PC-9 (cell line): ENCODE data around the gene SIGMAR1.
"Not testable (repeated sequence)": the region's sequence is repeated elsewhere in the genome, so short reads cannot be mapped to it uniquely, and the experiment has no call there.

ENCODE experiments used
- EZH2 ChIP-seq: fragments of 200-600 bp; sonication (generic); IDR thresholded peaks from 2 replicates; pipeline ENCODE4 v1.8.0; 2017; ENCODE audit warnings: antibody characterized with exemption, low read depth
- TF ChIP-seq, protein P1 (sequence below): fragments of 200-600 bp; sonication (generic); conservative IDR thresholded peaks from 2 replicates; pipeline ENCODE4 v1.6.1; 2017; ENCODE audit warnings: mixed run types, antibody characterized with exemption, mild to moderate bottlenecking, moderate library complexity

DNA sequence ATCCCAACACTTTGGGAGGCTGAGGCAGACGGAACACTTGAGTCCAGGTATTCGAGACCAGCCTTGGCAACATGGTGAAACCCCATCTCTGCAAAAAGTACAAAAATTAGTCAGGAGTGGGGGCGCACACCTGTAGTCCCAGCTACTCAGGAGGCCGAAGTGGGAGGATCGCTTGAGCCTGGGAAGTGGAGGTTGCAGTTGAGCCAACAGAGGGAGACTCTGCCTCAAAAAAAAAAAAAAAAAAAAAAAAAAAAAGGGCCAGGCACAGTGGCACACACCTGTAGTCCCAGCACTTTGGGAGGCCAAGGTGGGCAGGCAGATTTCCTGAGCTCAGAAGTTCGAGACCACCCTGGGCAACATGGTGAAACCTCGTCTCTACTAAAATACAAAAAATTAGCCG lies 1.7 kb upstream of the SIGMAR1 start:
- TF ChIP-seq, protein P1, sequence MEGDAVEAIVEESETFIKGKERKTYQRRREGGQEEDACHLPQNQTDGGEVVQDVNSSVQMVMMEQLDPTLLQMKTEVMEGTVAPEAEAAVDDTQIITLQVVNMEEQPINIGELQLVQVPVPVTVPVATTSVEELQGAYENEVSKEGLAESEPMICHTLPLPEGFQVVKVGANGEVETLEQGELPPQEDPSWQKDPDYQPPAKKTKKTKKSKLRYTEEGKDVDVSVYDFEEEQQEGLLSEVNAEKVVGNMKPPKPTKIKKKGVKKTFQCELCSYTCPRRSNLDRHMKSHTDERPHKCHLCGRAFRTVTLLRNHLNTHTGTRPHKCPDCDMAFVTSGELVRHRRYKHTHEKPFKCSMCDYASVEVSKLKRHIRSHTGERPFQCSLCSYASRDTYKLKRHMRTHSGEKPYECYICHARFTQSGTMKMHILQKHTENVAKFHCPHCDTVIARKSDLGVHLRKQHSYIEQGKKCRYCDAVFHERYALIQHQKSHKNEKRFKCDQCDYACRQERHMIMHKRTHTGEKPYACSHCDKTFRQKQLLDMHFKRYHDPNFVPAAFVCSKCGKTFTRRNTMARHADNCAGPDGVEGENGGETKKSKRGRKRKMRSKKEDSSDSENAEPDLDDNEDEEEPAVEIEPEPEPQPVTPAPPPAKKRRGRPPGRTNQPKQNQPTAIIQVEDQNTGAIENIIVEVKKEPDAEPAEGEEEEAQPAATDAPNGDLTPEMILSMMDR, result not testable (repeated sequence)
- TF ChIP-seq EZH2, result not testable (repeated sequence)
